Measurements from ENCODE around the gene GRIA1. TPM values are rescaled to one million over a fixed set of nuclear protein-coding genes. Genes with fewer than 3 reads are reported as not detected.

GRIA1 gene
- total and polyA plus RNA-seq, 8 donors: 0.04 to 0.22 (median 0.05) TPM; not detected in 3

DNA sequence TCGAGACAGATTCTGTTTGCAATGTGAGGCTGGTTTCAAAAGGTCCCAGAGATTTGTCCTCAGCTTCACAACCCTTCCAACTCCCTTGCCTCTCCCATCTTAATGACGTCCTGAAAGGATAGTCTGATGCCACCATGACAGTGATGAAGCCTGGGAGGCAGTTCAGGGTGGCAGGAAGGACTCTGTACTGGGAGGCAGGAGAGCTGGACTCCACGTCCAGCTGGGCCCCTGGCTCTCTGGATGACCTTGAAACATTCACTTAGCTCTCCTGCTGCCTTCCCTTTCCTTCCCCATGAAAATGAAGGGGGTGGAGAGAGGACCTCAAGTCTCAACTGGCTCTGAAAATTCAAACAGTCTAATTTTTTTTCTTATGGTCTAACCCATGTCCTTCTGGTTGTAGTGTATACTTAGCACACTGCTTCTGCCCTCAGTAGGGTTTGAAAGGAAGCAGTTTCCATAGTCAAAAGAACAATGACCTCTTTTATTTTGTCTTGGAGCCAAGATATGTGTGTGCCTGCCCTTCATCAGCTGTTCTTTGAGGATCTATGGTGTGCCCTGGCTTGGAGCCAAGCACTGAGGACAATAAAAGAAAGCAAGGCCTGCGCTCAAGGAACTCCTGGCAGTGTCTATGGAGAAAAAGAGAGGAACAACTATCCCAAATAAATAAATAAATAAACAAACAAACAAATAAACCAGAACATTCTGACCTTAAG is 188.3 kb downstream of the GRIA1 start:
- H3K4me3 ChIP-seq: no peak overlapping the region
- no peak for FAIRE-seq
- 35 to 45% methylated on average over 4 of the region's 4 CpGs for WGBS, 2 donors
- intact Hi-C loops (cut with DNase I): no loop called here
- ATAC-seq: no peak
- H3K36me3 ChIP-seq: no peaks in the 10 kb centered on the region
- H3K4me1 ChIP-seq: no peaks in the 10 kb centered on the region
- no peak for DNase-seq
- no peak overlapping the region for H3K27ac ChIP-seq
- no peaks in the 10 kb centered on the region for H3K9me3 ChIP-seq
- TF ChIP-seq, protein P1, sequence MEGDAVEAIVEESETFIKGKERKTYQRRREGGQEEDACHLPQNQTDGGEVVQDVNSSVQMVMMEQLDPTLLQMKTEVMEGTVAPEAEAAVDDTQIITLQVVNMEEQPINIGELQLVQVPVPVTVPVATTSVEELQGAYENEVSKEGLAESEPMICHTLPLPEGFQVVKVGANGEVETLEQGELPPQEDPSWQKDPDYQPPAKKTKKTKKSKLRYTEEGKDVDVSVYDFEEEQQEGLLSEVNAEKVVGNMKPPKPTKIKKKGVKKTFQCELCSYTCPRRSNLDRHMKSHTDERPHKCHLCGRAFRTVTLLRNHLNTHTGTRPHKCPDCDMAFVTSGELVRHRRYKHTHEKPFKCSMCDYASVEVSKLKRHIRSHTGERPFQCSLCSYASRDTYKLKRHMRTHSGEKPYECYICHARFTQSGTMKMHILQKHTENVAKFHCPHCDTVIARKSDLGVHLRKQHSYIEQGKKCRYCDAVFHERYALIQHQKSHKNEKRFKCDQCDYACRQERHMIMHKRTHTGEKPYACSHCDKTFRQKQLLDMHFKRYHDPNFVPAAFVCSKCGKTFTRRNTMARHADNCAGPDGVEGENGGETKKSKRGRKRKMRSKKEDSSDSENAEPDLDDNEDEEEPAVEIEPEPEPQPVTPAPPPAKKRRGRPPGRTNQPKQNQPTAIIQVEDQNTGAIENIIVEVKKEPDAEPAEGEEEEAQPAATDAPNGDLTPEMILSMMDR (IDR thresholded peaks at IDR 0.05): no peak
- H3K27me3 ChIP-seq: no peaks in the 10 kb centered on the region

- TF ChIP-seq, protein P1 (IDR thresholded peaks at IDR 0.05): no peak
- H3K36me3 ChIP-seq: no peaks in the 10 kb centered on the region
- no peak for DNase-seq
- H3K9me3 ChIP-seq: no peaks in the 10 kb centered on the region
- H3K4me1 ChIP-seq: no peaks in the 10 kb centered on the region
- H3K27ac ChIP-seq: no peak overlapping the region
- no peak overlapping the region for H3K4me3 ChIP-seq
- FAIRE-seq: no peak
- H3K27me3 ChIP-seq: no peaks in the 10 kb centered on the region
- 81 to 89% methylated on average over 3 of the region's 3 CpGs for WGBS, 2 donors
- no peak for ATAC-seq
- intact Hi-C loops (cut with DNase I): no loop called here
These were observed 199.8 kb downstream of the GRIA1 start for GRCh38 chr5:153690236-153690635.

DNA sequence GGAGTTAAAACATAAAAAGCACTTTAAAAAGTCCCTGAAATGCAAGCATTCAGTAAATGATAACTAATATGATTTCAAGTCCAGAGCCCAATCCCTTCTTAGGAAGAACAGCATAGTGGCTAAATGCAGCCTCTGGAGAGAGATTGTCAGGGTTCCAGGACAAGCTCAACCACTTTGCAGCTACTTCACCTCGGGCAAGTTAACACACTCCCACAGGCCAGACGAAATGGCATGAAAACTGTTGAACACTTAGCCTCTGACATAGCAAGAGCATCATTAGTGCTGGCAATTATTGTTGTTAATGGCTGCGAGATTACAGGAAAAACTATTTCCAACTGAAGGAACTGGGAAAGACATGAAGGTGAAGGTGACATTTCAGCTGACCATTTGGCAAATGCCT is 205.8 kb downstream of the GRIA1 start:
- H3K9me3 ChIP-seq: no peaks in the 10 kb centered on the region
- H3K4me3 ChIP-seq: no peak overlapping the region
- FAIRE-seq: no peak
- ATAC-seq: no peak
- no peaks in the 10 kb centered on the region for H3K27me3 ChIP-seq
- TF ChIP-seq, protein P1 (IDR thresholded peaks at IDR 0.05): no peak
- no peaks in the 10 kb centered on the region for H3K4me1 ChIP-seq
- no peak overlapping the region for H3K27ac ChIP-seq
- H3K36me3 ChIP-seq: no peaks in the 10 kb centered on the region
- intact Hi-C loops (cut with DNase I): no loop called here
- DNase-seq: no peak
- WGBS, 2 donors: 48 to 54% methylated on average over 3 of the region's 3 CpGs

GRCh38 chr5:153699035-153699434 is 208.6 kb downstream of the GRIA1 start:
- Histone ChIP-seq H3K27me3 (no peaks in the 10 kb centered on the region), H3K4me3 (no peak overlapping the region), H3K36me3 (no peaks in the 10 kb centered on the region), H3K4me1 (no peaks in the 10 kb centered on the region), H3K9me3 (no peaks in the 10 kb centered on the region), H3K27ac (no peak overlapping the region)
- DNase-seq (no peak), ATAC-seq (no peak), FAIRE-seq (no peak)
- 57 to 70% methylated on average over 3 of the region's 3 CpGs for WGBS, 2 donors
- intact Hi-C loops (cut with DNase I): no loop called here
- TF ChIP-seq, protein P1 (IDR thresholded peaks at IDR 0.05): no peak

- H3K27me3 ChIP-seq: no peaks in the 10 kb centered on the region
- FAIRE-seq: no peak
- H3K4me3 ChIP-seq: no peak overlapping the region
- ATAC-seq: no peak
- DNase-seq: no peak
- TF ChIP-seq, protein P1 (IDR thresholded peaks at IDR 0.05): no peak
- H3K4me1 ChIP-seq: no peaks in the 10 kb centered on the region
- intact Hi-C loops (cut with DNase I): no loop called here
- H3K36me3 ChIP-seq: no peaks in the 10 kb centered on the region
- no peaks in the 10 kb centered on the region for H3K9me3 ChIP-seq
- H3K27ac ChIP-seq: no peak overlapping the region
These were observed 210.5 kb downstream of the GRIA1 start for GRCh38 chr5:153700940-153701339.
